ENCODE measurements around the gene ATP6V0C. TPM values are rescaled to one million over a fixed set of nuclear protein-coding genes. Genes with fewer than 3 reads are reported as not detected.
A peak's percentile ranks its signal among the peaks of the same experiment; 100 is the strongest.

Gene ATP6V0C
- total and polyA plus RNA-seq, 4 experiments from 2014 or later: 57.5 to 129 (median 103) TPM

DNA sequence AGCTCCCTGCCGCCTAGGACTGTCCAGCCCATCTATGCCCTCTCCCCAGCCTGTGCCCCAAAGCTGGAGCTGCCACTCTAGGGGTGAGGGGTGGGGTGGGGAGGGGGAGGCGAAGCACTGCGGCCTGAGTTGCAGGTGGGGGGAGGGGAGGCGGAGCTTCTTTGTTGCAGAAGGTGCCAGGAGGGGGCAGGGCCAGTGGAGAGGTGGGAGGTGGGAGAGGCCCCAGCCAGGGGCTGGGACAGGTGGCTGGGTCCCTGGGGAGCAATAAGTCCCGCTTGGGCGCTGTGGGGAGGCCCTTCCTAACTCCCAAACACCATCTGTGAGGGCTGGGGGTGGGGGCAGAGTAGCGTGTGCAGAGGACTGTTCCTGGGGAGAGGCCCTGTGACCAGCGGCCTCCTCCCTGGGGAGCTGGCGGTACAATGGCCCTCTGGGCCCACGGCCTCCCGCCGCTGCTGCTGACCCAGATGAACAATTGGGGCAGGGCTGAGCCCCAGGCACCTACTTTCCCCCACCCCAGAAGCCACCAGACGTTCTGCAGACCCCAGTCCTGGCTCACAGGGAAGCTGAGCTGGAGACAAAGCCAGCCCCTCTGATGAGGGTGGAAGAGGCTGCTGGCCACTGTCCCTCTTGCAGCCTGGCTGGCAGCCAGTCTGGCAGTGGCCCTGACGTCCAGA is 44.9 kb upstream of the ATP6V0C start:
- H3K4me3 Mint-ChIP-seq: peak overlapping the region in 4 of 8 donors; percentile 36 to 72 (median 47)

DNA sequence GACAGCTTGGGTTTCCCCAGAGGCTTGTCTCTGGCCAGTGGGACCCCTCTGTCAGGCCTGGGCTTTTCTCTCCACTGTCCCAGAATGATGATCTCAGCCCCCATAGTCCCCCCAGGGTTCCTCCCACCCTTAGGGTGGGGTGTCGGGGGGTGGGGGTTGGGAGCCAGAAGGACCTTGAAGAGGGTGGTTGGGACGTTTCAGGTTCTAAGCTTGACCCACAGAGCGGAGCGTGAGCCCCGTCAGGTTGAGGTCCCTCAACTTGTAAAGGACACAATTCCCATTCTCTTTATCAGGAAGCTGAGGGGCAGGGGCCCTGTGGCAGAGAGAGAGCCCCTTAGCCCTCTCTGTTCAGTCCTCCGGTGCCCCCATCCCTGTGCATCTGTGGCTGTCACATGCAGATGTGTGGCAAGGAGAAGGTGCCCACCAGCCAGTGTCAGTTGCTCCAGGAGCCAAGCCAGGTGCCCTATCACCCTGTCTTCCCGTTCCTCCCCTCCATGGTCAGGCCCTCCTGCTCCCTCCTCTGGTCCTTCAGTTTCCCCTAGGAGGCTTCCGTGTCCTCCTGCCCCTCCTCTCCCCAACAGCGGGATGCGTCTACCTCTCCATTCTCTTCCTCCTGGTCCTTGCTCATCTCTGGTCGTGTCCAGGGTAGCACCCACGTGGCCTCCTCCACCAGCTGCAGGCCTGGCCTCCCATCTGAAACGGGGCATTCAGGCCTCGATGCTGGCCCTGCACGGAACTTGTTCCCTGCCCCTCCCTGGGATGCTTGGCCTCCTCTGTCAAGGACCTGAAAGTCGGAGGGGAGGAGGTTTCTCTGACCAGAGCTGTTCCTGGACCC is 44.1 kb upstream of the ATP6V0C start:
- H3K36me3 Mint-ChIP-seq: no peaks in the 10 kb centered on the region
- CTCF ChIA-PET (ENCODE audit: partially characterized antibody): interaction anchor here (0.9 to 1.0 kb wide), 2 partner anchors 11 to 12 kb away, joined by 3 to 4 read pairs; no protein-coding TSS in a partner anchor
- H3K27ac ChIP-seq (ENCODE audit: low read depth, low read length): no peak overlapping the region
- no peaks in the 10 kb centered on the region for H3K9me3 Mint-ChIP-seq
- H3K27me3 ChIP-seq (ENCODE audit: insufficient read depth, low read length): peaks cover 29% of the 10 kb centered on the region
- H3K4me1 ChIP-seq (ENCODE audit: insufficient read depth, low read length): peaks cover 29% of the 10 kb centered on the region
- intact Hi-C loops (cut with micrococcal nuclease): no loop called here
- peak in 1 of 5 donors; percentile 22 for DNase-seq
- POLR2A ChIA-PET (ENCODE audit: partially characterized antibody): no interaction called here
- no peak overlapping the region for H3K4me3 ChIP-seq (ENCODE audit: low read length in 2 of 2)
- no peaks in the 10 kb centered on the region for H3K9me3 ChIP-seq (ENCODE audit: control insufficient read depth in 1 of 2, low read length in 2 of 2)
- no peaks in the 10 kb centered on the region for H3K36me3 ChIP-seq (ENCODE audit: insufficient read depth, low read length)
- peaks cover 16 to 18% of the 10 kb centered on the region in 2 donors for H3K27me3 Mint-ChIP-seq
- H3K4me1 Mint-ChIP-seq: peaks cover 0 to 18% (median 4%) of the 10 kb centered on the region in 4 donors
- H3K27ac Mint-ChIP-seq: no peak overlapping the region
- peak overlapping the region in 2 of 8 donors; percentile 3 to 70 for H3K4me3 Mint-ChIP-seq

More for the DNA sequence above, 44.9 kb upstream of the ATP6V0C start:
- CTCF ChIA-PET (ENCODE audit: partially characterized antibody): no interaction called here
- intact Hi-C loops (cut with micrococcal nuclease): no loop called here
- no peak overlapping the region for H3K4me3 ChIP-seq (ENCODE audit: low read length in 2 of 2)
- DNase-seq: peak in 1 of 5 donors; percentile 1
- H3K4me1 ChIP-seq (ENCODE audit: insufficient read depth, low read length): peaks cover 24% of the 10 kb centered on the region
- Mint-ChIP-seq H3K4me1 (peaks cover 0 to 18% (median 4%) of the 10 kb centered on the region in 4 donors), H3K9me3 (no peaks in the 10 kb centered on the region), H3K36me3 (no peaks in the 10 kb centered on the region), H3K27ac (no peak overlapping the region), H3K27me3 (peaks cover 16 to 18% of the 10 kb centered on the region in 2 donors)
- POLR2A ChIA-PET (ENCODE audit: partially characterized antibody): interaction anchor here (1.0 kb wide), 1 partner anchor 9 kb away, joined by 3 read pairs; the partner anchor contains the start of gene TEDC2
- no peaks in the 10 kb centered on the region for H3K9me3 ChIP-seq (ENCODE audit: control insufficient read depth in 1 of 2, low read length in 2 of 2)
- no peaks in the 10 kb centered on the region for H3K36me3 ChIP-seq (ENCODE audit: insufficient read depth, low read length)
- H3K27me3 ChIP-seq (ENCODE audit: insufficient read depth, low read length): peaks cover 29% of the 10 kb centered on the region
- no peak overlapping the region for H3K27ac ChIP-seq (ENCODE audit: low read depth, low read length)

DNA sequence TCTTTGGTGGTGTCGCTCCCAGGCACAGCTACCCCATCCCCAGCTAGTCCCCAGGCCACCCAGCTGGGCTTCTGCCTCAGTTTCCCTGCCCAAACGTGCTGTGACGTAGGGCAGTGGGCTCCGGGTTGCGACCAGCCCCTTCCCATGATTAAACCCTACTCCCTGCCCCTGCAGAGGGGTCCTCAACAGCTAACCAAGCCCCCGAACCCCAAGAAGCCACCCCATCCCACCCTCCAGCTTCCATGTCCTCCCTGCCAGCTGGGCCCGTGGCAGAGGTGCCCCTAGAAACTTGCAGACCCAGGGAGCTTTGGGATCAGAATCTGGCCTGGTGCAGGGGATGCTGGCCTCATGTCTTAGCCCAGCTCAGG is 43.5 kb upstream of the ATP6V0C start:
- H3K4me3 ChIP-seq (ENCODE audit: low read length in 2 of 2): no peak overlapping the region
- CTCF ChIA-PET (ENCODE audit: partially characterized antibody): interaction anchor here (0.9 to 1.0 kb wide), 2 partner anchors 11 kb away, joined by 3 to 4 read pairs; no protein-coding TSS in a partner anchor
- H3K36me3 Mint-ChIP-seq: no peaks in the 10 kb centered on the region
- H3K27me3 ChIP-seq (ENCODE audit: insufficient read depth, low read length): peaks cover 29% of the 10 kb centered on the region
- intact Hi-C loops (cut with micrococcal nuclease): no loop called here
- no peaks in the 10 kb centered on the region for H3K36me3 ChIP-seq (ENCODE audit: insufficient read depth, low read length)
- H3K27ac ChIP-seq (ENCODE audit: low read depth, low read length): no peak overlapping the region
- H3K9me3 ChIP-seq (ENCODE audit: control insufficient read depth in 1 of 2, low read length in 2 of 2): no peaks in the 10 kb centered on the region
- DNase-seq: no peak
- peaks cover 29% of the 10 kb centered on the region for H3K4me1 ChIP-seq (ENCODE audit: insufficient read depth, low read length)
- POLR2A ChIA-PET (ENCODE audit: partially characterized antibody): interaction anchor here (0.9 kb wide), 1 partner anchor 11 kb away, joined by 4 read pairs; the partner anchor contains the start of gene TEDC2
- H3K4me3 Mint-ChIP-seq: peak overlapping the region in 2 of 8 donors; percentile 13 to 70
- no peak overlapping the region for H3K27ac Mint-ChIP-seq
- H3K9me3 Mint-ChIP-seq: no peaks in the 10 kb centered on the region
- H3K27me3 Mint-ChIP-seq: peaks cover 16 to 18% of the 10 kb centered on the region in 2 donors
- H3K4me1 Mint-ChIP-seq: peaks cover 0 to 18% (median 4%) of the 10 kb centered on the region in 4 donors

DNA sequence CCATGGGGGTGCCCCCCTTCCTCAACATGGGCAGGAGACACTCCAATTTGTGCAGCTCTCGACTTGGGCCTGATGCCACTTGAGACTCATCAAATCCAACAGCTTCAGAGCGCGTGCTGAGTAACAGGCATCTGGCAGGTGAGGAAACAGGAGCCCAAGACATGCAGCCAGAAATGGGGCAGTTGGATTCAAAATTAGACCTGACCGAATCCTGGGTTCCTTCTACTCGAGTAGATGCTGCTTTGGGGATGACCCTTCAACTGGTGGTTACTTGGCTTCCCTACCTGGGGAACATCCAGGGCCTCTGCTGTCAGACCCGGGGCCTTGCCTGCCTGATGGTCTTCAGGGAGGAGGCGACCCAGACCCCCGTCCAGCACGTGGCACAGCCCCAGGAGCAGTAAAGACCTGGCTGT is 43.1 kb upstream of the ATP6V0C start:
- no peaks in the 10 kb centered on the region for H3K36me3 ChIP-seq (ENCODE audit: insufficient read depth, low read length)
- Mint-ChIP-seq H3K4me3 (peak overlapping the region in 2 of 8 donors; percentile 13 to 43), H3K27ac (no peak overlapping the region), H3K36me3 (no peaks in the 10 kb centered on the region), H3K9me3 (no peaks in the 10 kb centered on the region), H3K4me1 (peaks cover 0 to 18% (median 4%) of the 10 kb centered on the region in 4 donors), H3K27me3 (peaks cover 15 to 18% of the 10 kb centered on the region in 2 donors)
- peak in 1 of 5 donors; percentile 0 for DNase-seq
- ChIA-PET CTCF (ENCODE audit: partially characterized antibody) (interaction anchor here (0.9 kb wide), 1 partner anchor 12 kb away, joined by 4 read pairs; no protein-coding TSS in a partner anchor), POLR2A (ENCODE audit: partially characterized antibody) (interaction anchor here (0.6 to 0.9 kb wide), 2 partner anchors 11 to 24 kb away, joined by 3 to 4 read pairs; partner anchors contain the start of gene TEDC2)
- intact Hi-C loops (cut with micrococcal nuclease): no loop called here
- H3K27me3 ChIP-seq (ENCODE audit: insufficient read depth, low read length): peaks cover 29% of the 10 kb centered on the region
- no peak overlapping the region for H3K4me3 ChIP-seq (ENCODE audit: low read length in 2 of 2)
- no peaks in the 10 kb centered on the region for H3K9me3 ChIP-seq (ENCODE audit: control insufficient read depth in 1 of 2, low read length in 2 of 2)
- peaks cover 31% of the 10 kb centered on the region for H3K4me1 ChIP-seq (ENCODE audit: insufficient read depth, low read length)
- no peak overlapping the region for H3K27ac ChIP-seq (ENCODE audit: low read depth, low read length)

DNA sequence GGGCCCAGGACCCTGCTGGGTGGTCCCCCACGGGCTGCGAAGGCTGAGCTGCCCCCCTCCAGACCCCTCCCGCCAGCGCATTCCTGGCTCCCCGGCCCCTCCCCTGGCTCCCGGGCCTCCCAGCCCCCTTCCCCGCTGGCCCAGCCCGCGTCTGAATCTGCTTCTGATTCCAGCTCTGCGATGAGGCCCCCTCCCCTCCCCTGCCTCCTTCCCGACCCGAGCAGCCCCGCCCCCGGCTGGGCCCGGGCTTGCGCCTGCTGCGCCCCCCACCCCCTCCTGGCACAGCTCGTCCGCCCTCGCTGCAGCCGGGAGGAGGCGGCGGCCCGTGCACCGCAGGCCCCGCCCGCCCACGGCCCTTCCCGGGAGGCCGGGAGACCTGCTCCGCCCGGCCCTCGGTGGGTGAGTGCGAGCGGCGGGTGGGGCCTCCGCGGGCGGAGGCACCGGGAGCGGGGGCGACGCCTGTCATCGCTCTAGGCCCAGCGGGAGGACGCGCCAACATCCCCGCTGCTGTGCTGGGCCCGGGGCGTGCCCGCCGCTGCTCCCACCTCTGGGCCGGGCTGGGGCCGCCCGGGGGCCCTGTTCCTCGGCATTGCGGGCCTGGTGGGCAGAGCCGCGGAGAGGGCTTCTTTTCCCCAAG is 42.6 kb upstream of the ATP6V0C start, which contains the start of gene NTN3:
Gene NTN3, plus strand, starts transcription at position 282 of the 637 bp plus-strand sequence. CDS start 405 bp downstream, outside the sequence.
- Histone ChIP-seq H3K9me3 (ENCODE audit: control insufficient read depth in 1 of 2, low read length in 2 of 2) (no peaks in the 10 kb centered on the region), H3K4me1 (ENCODE audit: insufficient read depth, low read length) (peaks cover 36% of the 10 kb centered on the region), H3K27me3 (ENCODE audit: insufficient read depth, low read length) (peaks cover 29% of the 10 kb centered on the region), H3K36me3 (ENCODE audit: insufficient read depth, low read length) (no peaks in the 10 kb centered on the region), H3K4me3 (ENCODE audit: low read length in 2 of 2) (no peak within 1 kb of the TSS), H3K27ac (ENCODE audit: low read depth, low read length) (no peak within 1 kb of the TSS)
- peak in 1 of 5 donors; percentile 18 for DNase-seq
- H3K4me1 Mint-ChIP-seq: peaks cover 3 to 21% (median 7%) of the 10 kb centered on the region in 4 donors
- peak within 1 kb of the TSS in 2 of 8 donors; percentile 13 to 43 for H3K4me3 Mint-ChIP-seq
- no peak within 1 kb of the TSS for H3K27ac Mint-ChIP-seq
- intact Hi-C loops (cut with micrococcal nuclease): no loop called here
- no peaks in the 10 kb centered on the region for H3K36me3 Mint-ChIP-seq
- H3K27me3 Mint-ChIP-seq: peaks cover 15 to 18% of the 10 kb centered on the region in 2 donors
- ChIA-PET CTCF (ENCODE audit: partially characterized antibody) (no interaction called here), POLR2A (ENCODE audit: partially characterized antibody) (interaction anchor here (0.6 to 0.9 kb wide), 2 partner anchors 12 to 24 kb away, joined by 3 to 4 read pairs; partner anchors contain the start of gene TEDC2)
- no peaks in the 10 kb centered on the region for H3K9me3 Mint-ChIP-seq

DNA sequence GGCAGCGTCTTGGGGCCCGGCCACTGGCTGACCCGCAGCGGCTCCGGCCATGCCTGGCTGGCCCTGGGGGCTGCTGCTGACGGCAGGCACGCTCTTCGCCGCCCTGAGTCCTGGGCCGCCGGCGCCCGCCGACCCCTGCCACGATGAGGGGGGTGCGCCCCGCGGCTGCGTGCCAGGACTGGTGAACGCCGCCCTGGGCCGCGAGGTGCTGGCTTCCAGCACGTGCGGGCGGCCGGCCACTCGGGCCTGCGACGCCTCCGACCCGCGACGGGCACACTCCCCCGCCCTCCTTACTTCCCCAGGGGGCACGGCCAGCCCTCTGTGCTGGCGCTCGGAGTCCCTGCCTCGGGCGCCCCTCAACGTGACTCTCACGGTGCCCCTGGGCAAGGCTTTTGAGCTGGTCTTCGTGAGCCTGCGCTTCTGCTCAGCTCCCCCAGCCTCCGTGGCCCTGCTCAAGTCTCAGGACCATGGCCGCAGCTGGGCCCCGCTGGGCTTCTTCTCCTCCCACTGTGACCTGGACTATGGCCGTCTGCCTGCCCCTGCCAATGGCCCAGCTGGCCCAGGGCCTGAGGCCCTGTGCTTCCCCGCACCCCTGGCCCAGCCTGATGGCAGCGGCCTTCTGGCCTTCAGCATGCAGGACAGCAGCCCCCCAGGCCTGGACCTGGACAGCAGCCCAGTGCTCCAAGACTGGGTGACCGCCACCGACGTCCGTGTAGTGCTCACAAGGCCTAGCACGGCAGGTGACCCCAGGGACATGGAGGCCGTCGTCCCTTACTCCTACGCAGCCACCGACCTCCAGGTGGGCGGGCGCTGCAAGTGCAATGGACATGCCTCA is 41.9 kb upstream of the ATP6V0C start:
- Mint-ChIP-seq H3K4me3 (no peak overlapping the region), H3K36me3 (no peaks in the 10 kb centered on the region), H3K4me1 (peaks cover 6 to 28% (median 12%) of the 10 kb centered on the region in 4 donors), H3K27ac (no peak overlapping the region), H3K27me3 (peaks cover 15 to 18% of the 10 kb centered on the region in 2 donors), H3K9me3 (no peaks in the 10 kb centered on the region)
- POLR2A ChIA-PET (ENCODE audit: partially characterized antibody): no interaction called here
- Histone ChIP-seq H3K36me3 (ENCODE audit: insufficient read depth, low read length) (no peaks in the 10 kb centered on the region), H3K27ac (ENCODE audit: low read depth, low read length) (no peak overlapping the region), H3K9me3 (ENCODE audit: control insufficient read depth in 1 of 2, low read length in 2 of 2) (no peaks in the 10 kb centered on the region), H3K4me3 (ENCODE audit: low read length in 2 of 2) (no peak overlapping the region), H3K4me1 (ENCODE audit: insufficient read depth, low read length) (peaks cover 42% of the 10 kb centered on the region), H3K27me3 (ENCODE audit: insufficient read depth, low read length) (peaks cover 29% of the 10 kb centered on the region)
- intact Hi-C loops (cut with micrococcal nuclease): no loop called here
- CTCF ChIA-PET (ENCODE audit: partially characterized antibody): no interaction called here
- peak in 1 of 5 donors; percentile 27 for DNase-seq
